ENCODE measurements around the gene SLC4A1AP. TPM values are rescaled to one million over a fixed set of nuclear protein-coding genes. Genes with fewer than 3 reads are reported as not detected.
"Not testable (repeated sequence)": the region's sequence is repeated elsewhere in the genome, so short reads cannot be mapped to it uniquely, and the experiment has no call there.

SLC4A1AP gene
- total RNA-seq, 1 experiment from 2014 or later, result 20.8 TPM

DNA sequence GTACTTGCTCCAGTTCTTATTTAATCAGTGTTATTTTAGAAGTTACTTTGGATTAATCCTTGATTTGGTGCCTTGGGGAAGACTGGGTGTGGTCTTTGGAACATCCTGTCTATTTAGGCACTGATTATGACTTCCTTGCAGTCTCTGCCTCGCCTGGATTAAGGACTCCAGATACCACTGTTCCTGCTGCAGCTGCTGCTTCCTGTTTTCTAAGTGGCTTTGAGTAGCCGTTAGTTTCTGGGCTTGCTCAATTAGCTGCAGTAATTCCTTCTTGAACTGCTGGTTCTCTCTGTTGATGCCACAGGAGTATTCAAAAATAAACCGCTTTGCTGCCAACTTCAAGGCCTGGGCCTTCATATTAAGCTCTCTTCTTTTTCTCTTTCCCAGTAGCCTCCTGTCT lies 36.8 kb upstream of the SLC4A1AP start:
- H3K9me3 ChIP-seq (ENCODE audit: control insufficient read depth, low read depth, low read length); H3K27me3 Mint-ChIP-seq (ENCODE audit: low read depth); H4K5ac ChIP-seq (ENCODE audit: insufficient read length, low read depth, low read length); H2BK12ac ChIP-seq (ENCODE audit: insufficient read length, low read depth, low read length); H4K8ac ChIP-seq (replicated peaks; ENCODE audit: insufficient read length, low read depth, low read length); H3K18ac ChIP-seq (ENCODE audit: insufficient read length, low read depth, low read length); H3K9ac ChIP-seq (ENCODE audit: extremely low read depth, insufficient read length, low read length); H2AK5ac ChIP-seq (ENCODE audit: insufficient read length, low read length); H3K4me1 ChIP-seq (ENCODE audit: insufficient read depth, low read length); H3T11ph ChIP-seq (ENCODE audit: low read length); H3K79me1 ChIP-seq (ENCODE audit: insufficient read depth, low read depth, low read length, poor library complexity, severe bottlenecking); H2AFZ ChIP-seq (ENCODE audit: low read length); H2BK15ac ChIP-seq (ENCODE audit: low read depth, low read length); DNase-seq; H3K4me3 Mint-ChIP-seq; H3K9me3 Mint-ChIP-seq; H3K79me2 ChIP-seq (ENCODE audit: insufficient read depth, low read length); H3K27me3 ChIP-seq (ENCODE audit: insufficient read depth, low read length); H3K4me2 ChIP-seq (ENCODE audit: insufficient read depth, insufficient read length, low read length); H3K23me2 ChIP-seq (ENCODE audit: insufficient read length, low read depth, low read length, poor library complexity, severe bottlenecking); H3K56ac ChIP-seq (ENCODE audit: insufficient read length, low read depth, low read length); H3K14ac ChIP-seq (ENCODE audit: insufficient read depth, low read length); H4K20me1 ChIP-seq (ENCODE audit: control insufficient read depth, insufficient read depth, insufficient read length); H3K23ac ChIP-seq (ENCODE audit: insufficient read length, low read depth, low read length); H4K91ac ChIP-seq (ENCODE audit: insufficient read length, low read depth, low read length); H2BK120ac ChIP-seq (ENCODE audit: low read depth, low read length, poor library complexity, severe bottlenecking); H3K4ac ChIP-seq (ENCODE audit: low read depth, low read length); H2BK20ac ChIP-seq (ENCODE audit: low read depth, low read length, poor library complexity, severe bottlenecking); H3K27ac ChIP-seq (ENCODE audit: insufficient read length, low read depth, low read length); H2BK5ac ChIP-seq (ENCODE audit: insufficient read length, low read length): not testable (repeated sequence)
- H3K27ac Mint-ChIP-seq, result 0 out of 7 replicates have a peak overlapping the region, but pooled peaks of 2 of the 3 experiments have one; percentile 20 to 46
- no CpG with 5 or more reads among the region's 3 CpGs for WGBS (ENCODE audit: extremely low coverage, insufficient read length, low lambda C conversion rate)
- H3K36me3 Mint-ChIP-seq (ENCODE audit: insufficient read depth in 1 of 3, low read depth in 3 of 3), result peaks cover 13 to 36% (median 30%) of the 10 kb centered on the region in 3 experiments
- H3K4me1 Mint-ChIP-seq, result peaks cover 13 to 33% of the 10 kb centered on the region in 2 experiments

All from H9 (cell line).